Fibroblast of peridontal ligament (primary cell): Measurements from ENCODE around the gene SLC25A47.
"Not testable (repeated sequence)": the region's sequence is repeated elsewhere in the genome, so short reads cannot be mapped to it uniquely, and the experiment has no call there.

Source experiments
- DNase-seq: peaks from one replicate; pipeline ENCODE4 v3.0.0-alpha.2; 2010; ENCODE audit errors: extremely low read depth

SLC25A47 gene, protein sequence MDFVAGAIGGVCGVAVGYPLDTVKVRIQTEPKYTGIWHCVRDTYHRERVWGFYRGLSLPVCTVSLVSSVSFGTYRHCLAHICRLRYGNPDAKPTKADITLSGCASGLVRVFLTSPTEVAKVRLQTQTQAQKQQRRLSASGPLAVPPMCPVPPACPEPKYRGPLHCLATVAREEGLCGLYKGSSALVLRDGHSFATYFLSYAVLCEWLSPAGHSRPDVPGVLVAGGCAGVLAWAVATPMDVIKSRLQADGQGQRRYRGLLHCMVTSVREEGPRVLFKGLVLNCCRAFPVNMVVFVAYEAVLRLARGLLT

DNA sequence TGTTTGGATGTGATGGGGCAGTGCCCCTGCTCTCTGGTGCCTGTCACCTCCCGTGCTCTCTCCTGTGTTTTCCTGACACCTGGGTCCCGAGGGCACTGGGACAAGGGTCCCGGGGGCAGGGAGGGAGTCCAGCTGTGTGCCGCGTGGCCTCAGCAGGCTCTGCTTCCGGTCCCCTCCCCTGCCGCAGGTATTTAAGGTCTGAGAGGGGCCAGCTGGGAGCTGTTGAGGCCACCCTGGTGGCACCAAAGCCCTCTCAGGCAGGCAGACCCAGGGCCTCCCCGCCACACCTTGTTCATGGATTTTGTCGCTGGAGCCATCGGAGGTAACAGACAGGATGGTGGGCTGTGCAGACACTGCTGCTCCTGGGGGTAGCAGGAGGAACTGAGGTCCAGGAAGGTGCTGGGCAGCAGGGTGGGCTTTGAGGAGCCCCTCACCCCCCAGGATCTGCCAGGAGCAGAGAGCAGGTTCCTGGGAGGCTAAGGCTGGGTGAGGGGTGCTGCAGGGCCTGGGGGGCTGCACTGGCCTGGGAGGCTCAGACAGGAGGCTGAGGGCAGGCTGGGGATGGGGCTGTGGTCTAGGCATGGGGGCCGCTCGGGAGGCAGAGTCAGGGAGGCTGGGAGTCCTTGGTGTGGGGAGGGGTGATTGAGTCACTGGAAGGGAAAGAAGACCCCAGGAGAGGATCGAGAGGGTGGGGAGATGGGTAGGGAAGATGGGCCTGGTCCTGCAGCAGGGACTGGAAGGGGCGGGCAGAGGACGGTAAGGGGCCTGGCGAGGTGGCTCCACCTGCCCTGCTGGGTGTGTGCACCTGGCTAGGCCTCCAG lies at the start of gene SLC25A47:
Gene SLC25A47, plus strand, starts transcription at position 219 of the 821 bp plus-strand sequence. Its CDS starts 76 bp downstream, at position 295.
- no peak for DNase-seq

GRCh38 chr14:100274250-100274649 lies 48.9 kb upstream of the SLC25A47 start:
- no peak for DNase-seq

DNA sequence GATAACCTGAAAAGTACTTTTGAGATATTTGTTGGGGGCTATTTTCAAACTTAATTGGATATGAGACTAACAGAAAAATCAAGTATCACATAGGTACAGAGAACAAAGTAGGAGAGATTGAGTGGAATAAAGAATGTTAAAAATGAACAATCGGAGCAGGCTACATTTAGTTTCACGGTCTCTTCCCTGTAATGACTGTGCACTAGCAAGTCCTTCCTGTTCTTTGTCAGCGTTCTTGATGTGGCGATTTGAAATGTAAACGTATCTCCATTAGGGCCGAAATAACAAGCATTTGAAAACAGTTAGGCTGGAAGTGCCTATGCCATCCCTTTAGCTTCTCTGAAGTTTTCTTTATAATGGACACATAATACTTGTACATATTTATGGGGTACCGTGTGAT lies 47.9 kb upstream of the SLC25A47 start:
- DNase-seq = no peak

GRCh38 chr14:100278702-100279101 lies 44.4 kb upstream of the SLC25A47 start:
- peak; percentile 63 for DNase-seq

GRCh38 chr14:100279133-100279532 lies 44.0 kb upstream of the SLC25A47 start:
- DNase-seq = no peak

DNA sequence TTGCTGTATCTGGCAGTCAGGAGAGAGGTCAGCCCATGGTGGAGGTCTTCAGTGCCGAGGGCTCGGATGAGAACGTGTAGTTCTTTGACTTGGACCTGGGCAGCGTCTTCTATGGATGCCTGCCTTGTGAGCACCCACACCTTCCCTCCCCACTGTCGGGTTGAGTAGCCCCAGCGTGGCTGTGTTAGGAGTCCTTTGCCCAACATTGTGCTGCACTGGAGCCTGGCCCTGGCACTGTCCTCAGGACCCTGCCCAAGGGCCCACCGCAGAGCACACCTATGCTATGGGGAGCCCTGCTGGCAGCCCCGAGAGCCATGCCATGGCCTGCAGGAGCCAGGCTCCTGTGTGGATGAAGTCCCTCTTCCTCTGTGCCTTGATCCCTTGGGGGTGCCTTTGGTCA lies 43.6 kb upstream of the SLC25A47 start:
- no peak for DNase-seq

- DNase-seq = no peak
Measured at GRCh38 chr14:100281286-100282082, 41.7 kb upstream of the SLC25A47 start.

DNA sequence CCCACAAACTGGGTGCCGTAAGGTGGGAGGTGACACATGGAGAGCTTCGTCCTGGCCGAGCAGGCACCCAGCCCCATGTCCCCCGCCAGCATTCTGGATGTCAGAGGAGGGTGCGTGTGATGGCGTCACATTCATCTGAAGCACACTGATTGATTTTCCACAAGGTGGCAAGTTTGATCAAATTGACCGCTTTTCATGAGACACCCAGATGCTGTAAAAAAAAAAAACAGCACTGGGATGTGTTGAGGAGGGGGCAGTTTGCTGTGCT lies 41.1 kb upstream of the SLC25A47 start:
- no peak for DNase-seq

GRCh38 chr14:100282766-100283419 lies 40.2 kb upstream of the SLC25A47 start:
- no peak for DNase-seq

DNA sequence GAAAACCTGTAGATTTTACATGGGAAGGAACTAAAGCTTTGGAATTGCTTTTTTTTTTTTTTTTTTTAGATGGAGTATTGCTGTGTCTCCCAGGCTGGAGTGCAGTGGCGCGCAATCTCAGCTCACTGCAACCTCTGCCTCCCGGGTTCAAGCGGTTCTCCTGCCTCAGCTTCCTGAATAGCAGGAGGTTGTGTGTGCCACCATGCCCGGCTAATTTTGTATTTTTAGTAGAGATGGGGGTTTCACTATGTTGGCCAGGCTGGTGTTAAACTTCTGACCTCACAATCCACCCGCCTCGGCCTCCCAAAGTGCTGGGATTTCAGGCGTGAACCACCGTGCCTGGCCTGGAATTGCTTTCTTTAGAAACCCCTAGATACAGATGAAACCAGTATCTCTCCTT lies 39.7 kb upstream of the SLC25A47 start:
- not testable (repeated sequence) for DNase-seq

DNA sequence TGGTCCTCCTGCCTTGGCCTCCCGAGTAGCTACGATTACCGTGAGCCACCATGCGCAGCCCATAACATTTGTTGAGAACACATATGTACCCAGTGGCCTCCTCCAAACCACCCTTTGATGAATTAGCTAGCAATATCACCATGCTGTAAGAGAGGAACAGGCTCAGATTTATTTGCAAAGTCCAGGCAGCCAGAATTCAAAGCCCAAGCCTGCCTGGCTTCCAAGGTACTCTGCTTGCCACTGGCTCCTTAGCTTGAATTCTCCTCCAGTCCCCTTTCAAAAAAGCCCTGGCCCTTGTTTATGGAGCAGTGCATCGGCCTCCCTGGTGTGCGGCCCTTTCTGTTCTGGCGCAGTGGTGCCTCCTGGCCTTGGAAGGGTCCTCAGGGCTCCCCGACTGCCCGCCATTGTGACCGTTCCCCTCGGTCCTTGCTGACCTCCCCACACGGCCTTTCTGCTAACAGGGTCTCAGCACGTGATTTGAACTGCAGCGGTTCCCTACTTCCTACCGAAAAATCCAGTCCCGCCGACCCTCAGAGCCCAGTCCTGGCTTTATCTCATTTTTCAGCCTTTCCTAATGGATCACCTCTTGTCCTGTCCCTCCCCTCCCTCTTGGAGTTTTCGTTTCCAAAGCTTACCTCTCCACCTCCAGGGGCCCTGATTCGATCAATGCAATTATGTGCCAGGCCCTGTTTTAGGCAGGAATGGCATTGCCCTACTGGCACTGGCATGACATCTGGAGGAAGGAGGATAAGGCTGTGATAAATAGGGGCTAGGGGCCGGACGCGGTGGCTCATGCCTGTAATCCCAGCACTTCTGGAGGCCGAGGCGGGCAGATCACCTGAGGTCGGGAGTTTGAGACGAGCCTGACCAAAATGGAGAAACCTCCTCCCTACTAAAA lies 38.9 kb upstream of the SLC25A47 start:
- no peak for DNase-seq

- DNase-seq = peak; percentile 28
Measured at GRCh38 chr14:100285021-100285912, 37.9 kb upstream of the SLC25A47 start.

DNA sequence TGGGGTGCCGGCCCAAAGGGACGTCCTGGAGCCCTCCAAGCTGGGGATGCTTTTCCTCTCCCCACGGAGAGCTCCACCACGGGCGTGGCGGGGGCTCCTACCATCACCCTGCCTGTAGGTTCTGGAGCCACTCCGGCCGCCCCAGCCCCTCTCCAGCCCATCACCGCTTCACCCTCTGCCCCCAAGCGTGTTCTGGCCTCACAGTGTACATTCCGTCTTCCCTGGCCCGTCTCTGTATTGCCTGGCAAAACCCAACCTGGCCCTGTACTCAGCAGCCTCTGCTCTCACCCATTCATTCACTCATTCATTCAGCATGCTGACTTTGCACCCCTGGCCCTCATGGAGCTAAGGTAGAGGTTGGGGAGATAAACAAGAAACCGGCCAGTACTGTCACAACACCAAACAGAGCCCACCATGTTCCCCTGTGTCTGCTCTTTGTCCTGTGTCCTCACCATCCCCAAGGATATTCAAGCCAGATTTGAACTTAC lies 37.2 kb upstream of the SLC25A47 start:
- no peak for DNase-seq

DNA sequence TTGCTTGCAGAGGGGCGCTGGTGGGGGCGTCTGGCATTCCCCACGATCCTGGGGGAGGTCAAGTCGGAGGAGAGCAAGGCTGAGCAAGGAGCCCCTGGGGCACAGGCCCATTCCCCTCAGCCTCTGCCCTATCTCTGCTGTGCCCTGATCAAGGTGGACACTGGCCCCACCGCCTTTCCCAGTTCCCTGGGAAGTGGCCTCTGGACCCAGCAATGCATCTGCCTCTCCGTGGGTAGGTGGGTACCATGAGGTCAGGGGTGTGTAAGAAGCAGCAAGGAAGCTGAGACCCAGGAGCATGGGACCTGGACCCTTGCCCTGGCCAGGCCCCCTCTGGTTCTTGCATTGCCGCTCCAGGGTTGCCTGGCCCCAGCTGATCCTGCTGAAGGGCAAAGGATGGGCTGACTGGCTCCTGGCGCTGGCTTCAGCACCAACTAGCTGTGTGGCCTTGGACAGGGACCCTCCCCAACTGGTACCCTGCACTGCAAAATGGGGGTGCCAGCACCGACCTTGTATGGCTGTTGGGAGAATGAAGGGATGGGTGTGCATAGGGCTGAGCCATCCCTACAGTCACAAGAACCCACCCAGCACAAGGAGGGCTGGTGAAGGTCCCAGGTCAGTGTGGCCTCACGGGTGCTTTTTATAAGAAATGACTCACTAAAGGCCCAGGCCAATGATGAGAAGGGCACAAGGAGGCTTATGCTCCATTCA lies 36.5 kb upstream of the SLC25A47 start:
- no peak for DNase-seq

GRCh38 chr14:100287202-100287997 lies 35.7 kb upstream of the SLC25A47 start:
- no peak for DNase-seq

- not testable (repeated sequence) for DNase-seq
Measured at GRCh38 chr14:100287998-100288295, 35.2 kb upstream of the SLC25A47 start.

GRCh38 chr14:100288382-100289185 lies 34.6 kb upstream of the SLC25A47 start:
- peak; percentile 61 for DNase-seq
